Activated CD8-positive, alpha-beta T cell treated with anti-CD3 and anti-CD28 coated beads for 36 hours (primary cell): ENCODE measurements around the gene MORF4L1. TPM values are rescaled to one million over a fixed set of nuclear protein-coding genes. Genes with fewer than 3 reads are reported as not detected.

Source experiments
- ATAC-seq: fragments of 200-7000 bp; cut with Tn5 transposase; one replicate; pipeline ENCODE4 v1.10.0; 2021; ENCODE audit warnings: mild to moderate bottlenecking, moderate library complexity
- CTCF ChIA-PET: fragments of 350-600 bp; sonication (Branson Sonifier 250); formaldehyde crosslinking; loops from one replicate; lab custom pipeline; 2021; ENCODE audit warnings: antibody characterized with exemption; lab: Charles Lee
- POLR2A ChIA-PET: fragments of 350-600 bp; sonication (Branson Sonifier 250); formaldehyde crosslinking; loops from one replicate; lab custom pipeline; 2021; ENCODE audit warnings: antibody characterized with exemption; lab: Charles Lee
- DNase-seq: peaks from one replicate; pipeline ENCODE4 v3.0.0-alpha.2; 2020
- H3K27ac Mint-ChIP-seq: one replicate; pipeline ENCODE4 v1.8.0; 2021; ENCODE audit warnings: mild to moderate bottlenecking, mixed read lengths
- H3K27me3 Mint-ChIP-seq: one replicate; pipeline ENCODE4 v1.8.0; 2021; ENCODE audit warnings: mixed read lengths
- H3K36me3 Mint-ChIP-seq: one replicate; pipeline ENCODE4 v1.8.0; 2021; ENCODE audit warnings: low read depth, mixed read lengths
- H3K4me1 Mint-ChIP-seq: one replicate; pipeline ENCODE4 v1.8.0; 2021; ENCODE audit warnings: low read depth, mixed read lengths
- H3K4me3 Mint-ChIP-seq: one replicate; pipeline ENCODE4 v1.8.0; 2021; ENCODE audit warnings: mild to moderate bottlenecking, moderate library complexity, mixed read lengths
- H3K9me3 Mint-ChIP-seq: one replicate; pipeline ENCODE4 v1.8.0; 2021; ENCODE audit warnings: mixed read lengths
- intact Hi-C: fragments of 100-400 bp; cut with micrococcal nuclease; formaldehyde crosslinking; loops from one replicate; pipeline ENCODE4 v1.10.0; 2022
- total RNA-seq, 2 experiments: library from RNA; stranded (reverse); gene quantifications; one replicate each; pipeline ENCODE4 v1.2.3, GENCODE V29; 2021
- TF ChIP-seq, protein P1 (sequence below): fragments of 200-600 bp; IDR thresholded peaks from one replicate; pipeline ENCODE4 v1.8.0; 2022; ENCODE audit warnings: antibody characterized with exemption, mild to moderate bottlenecking

MORF4L1 gene
- total RNA-seq, 2 experiments from 2014 or later, result 236 to 247 TPM

DNA sequence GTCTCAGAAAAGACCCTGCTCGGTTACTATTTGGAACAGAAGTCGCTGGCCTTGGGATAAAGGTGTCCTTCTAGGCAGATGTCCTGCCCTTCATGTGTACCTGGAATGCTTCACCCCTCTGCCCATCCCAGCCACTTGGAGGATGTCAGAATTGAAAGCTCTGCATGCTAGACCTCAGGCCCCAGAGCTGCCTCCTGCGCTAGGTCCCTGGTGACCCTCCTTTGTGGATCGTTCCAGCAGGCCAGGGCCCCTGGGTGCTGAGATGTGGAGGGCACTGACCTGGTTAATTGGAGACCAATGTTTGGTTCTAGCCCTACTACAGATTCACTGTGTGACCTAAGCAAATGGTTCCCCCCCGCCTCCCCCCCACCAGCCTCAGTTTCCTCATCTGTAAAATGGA is 74.8 kb downstream of the MORF4L1 start:
- ChIA-PET POLR2A (no interaction called here), CTCF (no interaction called here)
- H3K4me3 Mint-ChIP-seq, result no peak overlapping the region
- TF ChIP-seq, protein P1, sequence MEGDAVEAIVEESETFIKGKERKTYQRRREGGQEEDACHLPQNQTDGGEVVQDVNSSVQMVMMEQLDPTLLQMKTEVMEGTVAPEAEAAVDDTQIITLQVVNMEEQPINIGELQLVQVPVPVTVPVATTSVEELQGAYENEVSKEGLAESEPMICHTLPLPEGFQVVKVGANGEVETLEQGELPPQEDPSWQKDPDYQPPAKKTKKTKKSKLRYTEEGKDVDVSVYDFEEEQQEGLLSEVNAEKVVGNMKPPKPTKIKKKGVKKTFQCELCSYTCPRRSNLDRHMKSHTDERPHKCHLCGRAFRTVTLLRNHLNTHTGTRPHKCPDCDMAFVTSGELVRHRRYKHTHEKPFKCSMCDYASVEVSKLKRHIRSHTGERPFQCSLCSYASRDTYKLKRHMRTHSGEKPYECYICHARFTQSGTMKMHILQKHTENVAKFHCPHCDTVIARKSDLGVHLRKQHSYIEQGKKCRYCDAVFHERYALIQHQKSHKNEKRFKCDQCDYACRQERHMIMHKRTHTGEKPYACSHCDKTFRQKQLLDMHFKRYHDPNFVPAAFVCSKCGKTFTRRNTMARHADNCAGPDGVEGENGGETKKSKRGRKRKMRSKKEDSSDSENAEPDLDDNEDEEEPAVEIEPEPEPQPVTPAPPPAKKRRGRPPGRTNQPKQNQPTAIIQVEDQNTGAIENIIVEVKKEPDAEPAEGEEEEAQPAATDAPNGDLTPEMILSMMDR, result no peak
- no peak overlapping the region for H3K27ac Mint-ChIP-seq
- no peaks in the 10 kb centered on the region for H3K36me3 Mint-ChIP-seq
- peaks cover 9% of the 10 kb centered on the region for H3K4me1 Mint-ChIP-seq
- ATAC-seq (no peak), DNase-seq (no peak)
- no peaks in the 10 kb centered on the region for H3K9me3 Mint-ChIP-seq
- intact Hi-C loops, result no loop called here
- H3K27me3 Mint-ChIP-seq, result peaks cover 12% of the 10 kb centered on the region

Other genes starting within 250 kb of the MORF4L1 start
- gene CHRNB4, start 231.7 kb upstream of the MORF4L1 start, total RNA-seq, result not detected
- gene ADAMTS7, start 61.4 kb upstream of the MORF4L1 start, total RNA-seq, result under 1 TPM; 0.23 to 0.60 TPM
- 10 to 100 TPM; 13.2 to 14.1 TPM for gene CTSH, start 72.2 kb downstream of the MORF4L1 start, total RNA-seq
- gene RASGRF1, start 217.9 kb downstream of the MORF4L1 start, total RNA-seq, result not detected